ENCODE data around the gene TSGA10. TPM values are rescaled to one million over a fixed set of nuclear protein-coding genes. Genes with fewer than 3 reads are reported as not detected.

Gene TSGA10
- total and polyA plus RNA-seq, 2 donors (not counting 3 experiments of a cell fraction or from before 2014, with no cell fraction given): 0.12 to 2.7 TPM

GRCh38 chr2:99085421-99085820 is 69.3 kb downstream of the TSGA10 start:
- no peak overlapping the region for H3K4me2 ChIP-seq (ENCODE audit: insufficient read depth, low read length)
- H3K9me1 ChIP-seq (replicated peaks; ENCODE audit: control insufficient read depth, extremely low read depth, insufficient read depth, low read length): no peaks in the 10 kb centered on the region
- ChIA-PET POLR2A (no interaction called here), CTCF (interaction anchor here (0.6 to 1.3 kb wide), 5 partner anchors 14 to 1296 kb away, joined by 3 read pairs; no protein-coding TSS in a partner anchor)
- FAIRE-seq (no peak), DNase-seq (ENCODE audit: low read depth, low spot score) (no peak)
- peaks cover 14 to 15% of the 10 kb centered on the region in 2 experiments for H3K27me3 ChIP-seq (ENCODE audit: control insufficient read depth in 2 of 2, insufficient read depth in 2 of 2, low read length in 2 of 2)
- intact Hi-C loops (cut with micrococcal nuclease): no loop called here
- H3K4me3 ChIP-seq (replicated peaks in 1 of 3; ENCODE audit: insufficient read depth in 1 of 3, low read depth in 1 of 3, low read length in 3 of 3): no peak overlapping the region
- no peaks in the 10 kb centered on the region for H3K36me3 ChIP-seq (ENCODE audit: control insufficient read depth in 2 of 2, extremely low read depth in 1 of 2, insufficient read depth in 2 of 2, low read length in 2 of 2)
- no peak overlapping the region for H3K27ac ChIP-seq (ENCODE audit: insufficient read depth, low read depth, low read length)
- TF ChIP-seq EZH2 (IDR thresholded peaks at IDR 0.05; ENCODE audit: borderline replicate concordance, low read depth, low read length, severe bottlenecking) (no peak), FOS (IDR thresholded peaks at IDR 0.05; ENCODE audit: borderline replicate concordance, insufficient read depth, low read length) (no peak)
- no TSS peak for BruUV-seq (replicated peaks)
- H2AFZ ChIP-seq (ENCODE audit: low read depth, low read length): no peak overlapping the region
- H4K20me1 ChIP-seq (replicated peaks; ENCODE audit: control insufficient read depth, extremely low read depth, insufficient read depth, low read length): no peaks in the 10 kb centered on the region
- H3K9ac ChIP-seq (replicated peaks; ENCODE audit: extremely low read depth, insufficient read depth, low read length): no peak overlapping the region
- no peaks in the 10 kb centered on the region for H3K4me1 ChIP-seq (ENCODE audit: control insufficient read depth, extremely low read depth, insufficient read depth, low read length)
- H3K9me3 ChIP-seq (replicated peaks; ENCODE audit: control insufficient read depth, insufficient read depth, low read length): no peaks in the 10 kb centered on the region
- dilution Hi-C loops (cut with MboI; ENCODE audit: extremely low pct_ligation_motif_present, low sequenced_read_pairs): no loop called here
- H3K79me2 ChIP-seq (ENCODE audit: control insufficient read depth, insufficient read depth, low read length): no peaks in the 10 kb centered on the region

- ChIA-PET CTCF (no interaction called here), POLR2A (no interaction called here)
- no peak overlapping the region for H2AFZ ChIP-seq (ENCODE audit: low read depth, low read length)
- H3K27ac ChIP-seq (ENCODE audit: insufficient read depth, low read depth, low read length): no peak overlapping the region
- H3K79me2 ChIP-seq (ENCODE audit: control insufficient read depth, insufficient read depth, low read length): no peaks in the 10 kb centered on the region
- no peak for FAIRE-seq
- H3K4me3 ChIP-seq (replicated peaks in 1 of 3; ENCODE audit: insufficient read depth in 1 of 3, low read depth in 1 of 3, low read length in 3 of 3): no peak overlapping the region
- H3K27me3 ChIP-seq (ENCODE audit: control insufficient read depth in 2 of 2, insufficient read depth in 2 of 2, low read length in 2 of 2): peaks cover 15% of the 10 kb centered on the region in 2 experiments
- BruUV-seq (replicated peaks): no TSS peak
- H3K4me2 ChIP-seq (ENCODE audit: insufficient read depth, low read length): no peak overlapping the region
- TF ChIP-seq JUN (IDR thresholded peaks at IDR 0.05; ENCODE audit: borderline replicate concordance, insufficient read depth, insufficient read length, low read depth): no peak
- no peak for TF ChIP-seq GATA2 (IDR thresholded peaks at IDR 0.05; ENCODE audit: insufficient read depth, insufficient read length, low read depth, low read length)
- TF ChIP-seq POLR2A (IDR thresholded peaks at IDR 0.05; ENCODE audit: low read depth, low read length): no peak
- TF ChIP-seq CTCF (IDR thresholded peaks at IDR 0.05; ENCODE audit: extremely low read depth in 1 of 2, insufficient read depth in 1 of 2, low read depth in 1 of 2, low read length in 2 of 2): no peak
- no peak for TF ChIP-seq EZH2 (IDR thresholded peaks at IDR 0.05; ENCODE audit: borderline replicate concordance, low read depth, low read length, severe bottlenecking)
- no peak for TF ChIP-seq FOS (IDR thresholded peaks at IDR 0.05; ENCODE audit: borderline replicate concordance, insufficient read depth, low read length)
- TF ChIP-seq POLR2AphosphoS5 (IDR thresholded peaks at IDR 0.05; ENCODE audit: insufficient read depth, low read depth, low read length): no peak
- TF ChIP-seq MYC (IDR thresholded peaks at IDR 0.05; ENCODE audit: low read depth, low read length): no peak
- no peak for TF ChIP-seq MAX (IDR thresholded peaks at IDR 0.05; ENCODE audit: insufficient read depth, insufficient read length)
- H3K9ac ChIP-seq (replicated peaks; ENCODE audit: extremely low read depth, insufficient read depth, low read length): no peak overlapping the region
- H3K9me3 ChIP-seq (replicated peaks; ENCODE audit: control insufficient read depth, insufficient read depth, low read length): no peaks in the 10 kb centered on the region
- no peak for DNase-seq (ENCODE audit: low read depth, low spot score)
- H3K36me3 ChIP-seq (ENCODE audit: control insufficient read depth in 2 of 2, extremely low read depth in 1 of 2, insufficient read depth in 2 of 2, low read length in 2 of 2): no peaks in the 10 kb centered on the region
- H3K9me1 ChIP-seq (replicated peaks; ENCODE audit: control insufficient read depth, extremely low read depth, insufficient read depth, low read length): no peaks in the 10 kb centered on the region
- no peaks in the 10 kb centered on the region for H4K20me1 ChIP-seq (replicated peaks; ENCODE audit: control insufficient read depth, extremely low read depth, insufficient read depth, low read length)
- dilution Hi-C loops (cut with MboI; ENCODE audit: extremely low pct_ligation_motif_present, low sequenced_read_pairs) (no loop called here), intact Hi-C loops (cut with micrococcal nuclease) (no loop called here)
- H3K4me1 ChIP-seq (ENCODE audit: control insufficient read depth, extremely low read depth, insufficient read depth, low read length): no peaks in the 10 kb centered on the region
Measured at GRCh38 chr2:99084256-99084655, 70.5 kb downstream of the TSGA10 start.

Data from endothelial cell of umbilical vein (primary cell).